Lower lobe of right lung (tissue), 2 donors: ENCODE data around the gene TPTE2. TPM values are rescaled to one million over a fixed set of nuclear protein-coding genes. Genes with fewer than 3 reads are reported as not detected.

ENCODE experiments used
- ATAC-seq, 2 donors: fragments of 200-7000 bp; cut with Tn5 transposase; one replicate each; pipeline ENCODE4 v1.9.1; 2020 to 2022; ENCODE audit warnings: mild to moderate bottlenecking in 2 of 2, moderate library complexity in 2 of 2
- DNase-seq: peaks from one replicate; pipeline ENCODE4 v3.0.0-alpha.2; 2020
- H3K27ac ChIP-seq: fragments of 200-600 bp; one replicate; pipeline ENCODE4 v1.8.0; 2022
- H3K27me3 ChIP-seq: fragments of 200-600 bp; one replicate; pipeline ENCODE4 v1.8.0; 2022; ENCODE audit warnings: low read depth
- H3K36me3 ChIP-seq: fragments of 200-600 bp; one replicate; pipeline ENCODE4 v1.8.0; 2022; ENCODE audit warnings: mild to moderate bottlenecking
- H3K4me1 ChIP-seq: fragments of 200-600 bp; one replicate; pipeline ENCODE4 v1.8.0; 2022
- H3K4me3 ChIP-seq: fragments of 200-600 bp; one replicate; pipeline ENCODE4 v1.8.0; 2022; ENCODE audit warnings: mild to moderate bottlenecking
- H3K9me3 ChIP-seq: fragments of 200-600 bp; one replicate; pipeline ENCODE4 v1.8.0; 2022
- intact Hi-C: fragments of 100-400 bp; cut with DNase I; formaldehyde crosslinking; loops from one replicate; pipeline ENCODE4 v1.11.0; 2022
- total RNA-seq: library from RNA; stranded (reverse); fragmentation: NEBNext Ultra II Directional; extraction: Animal tissue kit (Norgen Biotek cat#: 25700); gene quantifications from one replicate; pipeline ENCODE4 v1.2.1, GENCODE V29; 2021
- TF ChIP-seq, protein P1 (sequence below): fragments of 200-600 bp; IDR thresholded peaks from one replicate; pipeline ENCODE4 v1.8.0; 2022; ENCODE audit warnings: antibody characterized with exemption, mild to moderate bottlenecking
- donor health status: DM: no; HTN: yes; CAD: no; lungs with severe emphysema.

TPTE2 gene
- total RNA-seq, 1 donor from 2014 or later: not detected

DNA sequence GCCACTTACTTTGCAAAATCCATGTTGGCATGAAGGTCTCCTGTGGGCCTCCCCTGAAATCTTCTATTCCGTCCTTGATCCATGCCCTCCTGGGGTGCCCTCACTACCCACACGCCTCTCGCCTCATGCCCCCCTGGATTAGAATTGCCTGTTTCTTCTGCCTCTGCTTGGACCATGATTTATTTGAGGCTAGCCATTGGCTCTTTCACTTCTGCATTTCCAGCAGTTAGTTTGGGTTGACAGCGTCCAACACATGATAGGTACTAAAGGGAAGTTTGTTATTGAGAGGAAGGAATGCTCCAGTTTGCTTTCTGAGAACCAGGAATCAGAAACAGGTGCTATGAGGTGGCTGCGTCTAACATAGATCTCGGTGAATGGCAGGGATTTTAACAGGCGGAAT, 30.5 kb upstream of the TPTE2 start:
- Histone ChIP-seq H3K36me3 (no peaks in the 10 kb centered on the region), H3K4me3 (no peak overlapping the region), H3K27me3 (peaks cover 4% of the 10 kb centered on the region), H3K4me1 (peaks cover 4% of the 10 kb centered on the region), H3K27ac (no peak overlapping the region), H3K9me3 (no peaks in the 10 kb centered on the region)
- ATAC-seq: no peak
- DNase-seq: no peak
- intact Hi-C loops: no loop called here
- TF ChIP-seq, protein P1, sequence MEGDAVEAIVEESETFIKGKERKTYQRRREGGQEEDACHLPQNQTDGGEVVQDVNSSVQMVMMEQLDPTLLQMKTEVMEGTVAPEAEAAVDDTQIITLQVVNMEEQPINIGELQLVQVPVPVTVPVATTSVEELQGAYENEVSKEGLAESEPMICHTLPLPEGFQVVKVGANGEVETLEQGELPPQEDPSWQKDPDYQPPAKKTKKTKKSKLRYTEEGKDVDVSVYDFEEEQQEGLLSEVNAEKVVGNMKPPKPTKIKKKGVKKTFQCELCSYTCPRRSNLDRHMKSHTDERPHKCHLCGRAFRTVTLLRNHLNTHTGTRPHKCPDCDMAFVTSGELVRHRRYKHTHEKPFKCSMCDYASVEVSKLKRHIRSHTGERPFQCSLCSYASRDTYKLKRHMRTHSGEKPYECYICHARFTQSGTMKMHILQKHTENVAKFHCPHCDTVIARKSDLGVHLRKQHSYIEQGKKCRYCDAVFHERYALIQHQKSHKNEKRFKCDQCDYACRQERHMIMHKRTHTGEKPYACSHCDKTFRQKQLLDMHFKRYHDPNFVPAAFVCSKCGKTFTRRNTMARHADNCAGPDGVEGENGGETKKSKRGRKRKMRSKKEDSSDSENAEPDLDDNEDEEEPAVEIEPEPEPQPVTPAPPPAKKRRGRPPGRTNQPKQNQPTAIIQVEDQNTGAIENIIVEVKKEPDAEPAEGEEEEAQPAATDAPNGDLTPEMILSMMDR: no peak

DNA sequence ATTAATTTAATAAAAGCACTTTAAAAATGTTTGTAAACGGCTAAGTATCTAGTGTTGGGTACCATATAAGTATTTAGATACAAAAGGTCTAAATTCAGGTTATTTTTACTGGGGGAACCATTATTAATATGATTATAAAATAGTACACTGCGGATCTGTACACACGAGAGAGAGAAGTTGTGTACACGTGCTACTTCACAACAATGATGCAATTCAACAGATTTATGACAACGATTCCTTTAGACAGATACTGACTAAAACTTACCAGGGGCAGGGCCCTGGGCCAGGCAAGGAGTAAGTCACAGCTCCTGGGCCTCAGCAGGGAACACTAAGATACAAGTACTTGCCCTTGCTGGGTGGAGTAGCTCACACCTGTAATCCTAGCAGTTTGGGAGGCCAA, 29.1 kb upstream of the TPTE2 start:
- TF ChIP-seq, protein P1: no peak
- H3K27me3 ChIP-seq: no peaks in the 10 kb centered on the region
- no peaks in the 10 kb centered on the region for H3K36me3 ChIP-seq
- ATAC-seq (no peak), DNase-seq (no peak)
- intact Hi-C loops: no loop called here
- H3K27ac ChIP-seq: no peak overlapping the region
- no peak overlapping the region for H3K4me3 ChIP-seq
- peaks cover 4% of the 10 kb centered on the region for H3K4me1 ChIP-seq
- H3K9me3 ChIP-seq: no peaks in the 10 kb centered on the region

DNA sequence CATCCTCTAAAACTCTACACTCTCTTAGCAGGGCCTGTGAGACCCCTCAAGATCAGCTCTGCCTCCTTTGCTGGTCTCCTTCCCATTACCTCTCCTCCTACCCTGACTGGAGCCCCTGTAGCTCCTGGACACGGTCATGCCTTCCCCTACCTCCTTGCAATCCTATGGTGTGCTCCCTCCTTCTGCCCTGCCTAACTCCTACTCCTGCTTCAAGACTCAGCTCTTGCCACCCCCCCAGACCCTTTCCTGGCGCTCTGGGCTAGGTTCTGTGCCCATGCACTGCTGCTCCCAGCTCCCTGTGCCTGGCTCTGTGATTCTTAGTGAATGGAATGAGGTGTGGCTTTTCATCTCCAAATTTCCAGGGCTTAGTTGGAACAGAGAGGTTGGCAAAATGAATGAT, 28.0 kb upstream of the TPTE2 start:
- H3K4me3 ChIP-seq: no peak overlapping the region
- TF ChIP-seq, protein P1: no peak
- no peak overlapping the region for H3K27ac ChIP-seq
- no peaks in the 10 kb centered on the region for H3K9me3 ChIP-seq
- H3K36me3 ChIP-seq: no peaks in the 10 kb centered on the region
- ATAC-seq (no peak), DNase-seq (no peak)
- no peaks in the 10 kb centered on the region for H3K27me3 ChIP-seq
- intact Hi-C loops: no loop called here
- H3K4me1 ChIP-seq: peaks cover 4% of the 10 kb centered on the region

DNA sequence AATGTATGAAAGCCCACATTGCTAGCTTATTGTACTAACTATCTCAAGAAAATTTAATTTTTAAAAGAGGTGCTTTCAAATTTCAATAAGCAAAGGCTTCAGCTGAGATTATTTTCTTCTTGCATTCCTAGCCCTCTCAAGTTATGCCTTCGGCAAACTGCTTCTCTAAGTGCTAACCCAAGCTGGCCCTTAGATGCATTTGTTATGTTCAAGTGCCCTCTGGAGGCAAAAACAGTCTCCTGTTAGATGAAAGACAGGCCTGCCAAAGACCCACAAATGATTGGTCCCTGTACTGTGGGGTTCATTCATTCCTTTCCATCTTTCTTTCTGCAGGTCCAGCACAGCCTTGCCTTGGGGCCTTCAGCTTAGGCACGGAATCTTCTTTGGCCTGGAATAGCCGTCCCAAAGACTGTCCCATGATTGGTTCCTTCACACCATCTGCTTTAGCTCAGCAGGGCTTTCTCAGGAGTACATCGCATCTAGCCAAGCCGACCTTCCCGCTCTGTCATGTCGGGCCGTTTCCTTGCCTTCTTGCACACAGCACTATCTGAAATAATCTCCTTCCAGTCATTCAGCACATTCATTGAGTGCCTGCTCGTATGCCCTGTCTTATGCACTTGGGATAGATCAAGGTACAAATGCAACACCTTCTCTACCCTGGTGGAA, 26.4 kb upstream of the TPTE2 start:
- ATAC-seq: peak; percentile 64 to 70
- TF ChIP-seq, protein P1: peak; percentile 41
- intact Hi-C loops: no loop called here
- Histone ChIP-seq H3K36me3 (no peaks in the 10 kb centered on the region), H3K4me3 (no peak overlapping the region), H3K27me3 (no peaks in the 10 kb centered on the region), H3K4me1 (peaks cover 4% of the 10 kb centered on the region), H3K27ac (no peak overlapping the region), H3K9me3 (no peaks in the 10 kb centered on the region)
- no peak for DNase-seq

DNA sequence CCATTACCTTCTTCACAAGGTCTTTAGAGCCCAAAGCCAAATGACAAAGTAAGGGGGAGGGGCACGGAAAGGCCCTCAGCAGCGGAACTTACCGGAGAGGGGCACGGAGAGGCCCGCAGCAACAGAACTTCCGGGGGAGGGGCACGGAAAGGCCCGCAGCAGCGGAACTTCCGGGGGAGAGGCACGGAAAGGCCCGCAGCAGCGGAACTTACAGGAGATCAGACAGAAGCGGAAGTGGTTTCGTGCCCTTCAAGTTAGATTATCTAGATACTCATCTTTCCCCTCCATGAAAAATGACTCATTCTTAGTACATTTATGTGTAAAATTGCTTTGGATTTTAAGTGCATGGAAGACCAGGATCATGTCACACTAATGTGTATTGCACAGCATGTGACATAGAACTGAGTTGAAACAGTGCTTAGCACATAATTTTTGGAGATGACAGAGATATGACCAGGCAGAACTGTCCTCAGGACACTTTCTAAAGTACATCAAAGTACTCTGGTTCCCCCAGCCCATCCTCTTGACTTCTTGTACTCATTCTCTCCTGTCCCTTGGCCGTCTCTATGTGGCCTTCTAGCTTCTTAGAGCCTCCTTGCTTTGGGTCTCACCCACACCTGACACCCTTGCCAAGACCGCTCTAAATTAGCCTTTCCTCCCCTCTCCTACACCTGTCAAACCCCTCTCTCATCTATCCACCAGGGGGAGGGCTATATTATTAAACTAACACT, 25.7 kb upstream of the TPTE2 start:
- Histone ChIP-seq H3K27me3 (no peaks in the 10 kb centered on the region), H3K9me3 (no peaks in the 10 kb centered on the region), H3K27ac (no peak overlapping the region), H3K4me3 (no peak overlapping the region), H3K36me3 (no peaks in the 10 kb centered on the region), H3K4me1 (peaks cover 4% of the 10 kb centered on the region)
- peak; percentile 55 for DNase-seq
- intact Hi-C loops: no loop called here
- ATAC-seq: peak; percentile 47 to 52
- TF ChIP-seq, protein P1: no peak
